Peyer's patch (tissue), 4 donors: ENCODE data around the gene EXOSC5. TPM values are rescaled to one million over a fixed set of nuclear protein-coding genes. Genes with fewer than 3 reads are reported as not detected.
A peak's percentile ranks its signal among the peaks of the same experiment; 100 is the strongest.
"Not testable (repeated sequence)": the region's sequence is repeated elsewhere in the genome, so short reads cannot be mapped to it uniquely, and the experiment has no call there.

Experiments used
- DNase-seq, 3 donors: peaks; one replicate each; pipeline ENCODE4 v3.0.0-alpha.2; 2017 to 2019
- H3K27ac ChIP-seq, 4 donors: fragments of 200-600 bp; sonication (generic); one replicate each; pipeline ENCODE4 v1.5.1; 2016 to 2019
- H3K27me3 ChIP-seq, 2 donors: fragments of 200-600 bp; sonication (generic); one replicate each; pipeline ENCODE4 v1.5.1; 2019
- H3K36me3 ChIP-seq, 3 donors: fragments of 200-600 bp; sonication (generic); one replicate each; pipeline ENCODE4 v1.5.1; 2016 to 2019
- H3K4me1 ChIP-seq, 4 donors: fragments of 200-600 bp; sonication (generic); one replicate each; pipeline ENCODE4 v1.5.1; 2016 to 2019
- H3K4me3 ChIP-seq, 4 donors: fragments of 200-600 bp; sonication (generic); 1 replicate in 3 of 4; 2 replicates in 1 of 4; pipeline ENCODE4 v1.5.1; 2016 to 2019; ENCODE audit warnings: mild to moderate bottlenecking in 1 of 4
- H3K9me3 ChIP-seq, 4 donors: fragments of 200-600 bp; sonication (generic); one replicate each; pipeline ENCODE4 v1.5.1; 2016 to 2019; ENCODE audit warnings: mild to moderate bottlenecking in 1 of 4
- CTCF ChIP-seq, 6 experiments: fragments of 450-650 bp in 4 of 6; fragments of 200-600 bp in 2 of 6; sonication (generic) in 1 of 6; IDR thresholded peaks; one replicate each; pipeline ENCODE4 v1.5.1; 2017 to 2019; ENCODE audit warnings: antibody characterized with exemption in 6 of 6, mild to moderate bottlenecking in 3 of 6, moderate library complexity in 1 of 6
- POLR2A ChIP-seq, 2 donors: fragments of 450-650 bp; IDR thresholded peaks; one replicate each; pipeline ENCODE4 v1.5.1; 2017; ENCODE audit warnings: antibody characterized with exemption in 2 of 2, mild to moderate bottlenecking in 2 of 2, moderate library complexity in 2 of 2
- total RNA-seq, 4 donors: library from RNA; depleted of rRNA; stranded (reverse); fragments of >200 nt; gene quantifications; one replicate each; pipeline ENCODE4 v1.1.0, GENCODE V29; 2016

Gene EXOSC5
- total RNA-seq, 4 donors from 2014 or later: 5.4 to 12.4 (median 10.0) TPM

- Histone ChIP-seq H3K4me1 (peaks cover 0 to 41% (median 3%) of the 10 kb centered on the region in 4 donors), H3K9me3 (no peaks in the 10 kb centered on the region), H3K4me3 (no peak overlapping the region), H3K27ac (no peak overlapping the region), H3K27me3 (no peaks in the 10 kb centered on the region), H3K36me3 (peaks cover 0 to 65% (median 0%) of the 10 kb centered on the region in 3 donors)
- no peak for DNase-seq
- TF ChIP-seq CTCF (IDR thresholded peaks at IDR 0.05) (no peak), POLR2A (IDR thresholded peaks at IDR 0.05) (no peak)
Measured at GRCh38 chr19:41412953-41413352, 15.8 kb upstream of the EXOSC5 start.

GRCh38 chr19:41411968-41412265 lies 14.8 kb upstream of the EXOSC5 start:
- Histone ChIP-seq H3K9me3 (no peaks in the 10 kb centered on the region), H3K36me3 (peaks cover 0 to 58% (median 0%) of the 10 kb centered on the region in 3 donors), H3K4me3 (no peak overlapping the region), H3K27me3 (no peaks in the 10 kb centered on the region), H3K4me1 (peaks cover 0 to 42% (median 3%) of the 10 kb centered on the region in 4 donors), H3K27ac (no peak overlapping the region)
- DNase-seq: no peak
- TF ChIP-seq POLR2A (IDR thresholded peaks at IDR 0.05) (no peak), CTCF (IDR thresholded peaks at IDR 0.05) (no peak)

- peaks cover 0 to 52% (median 0%) of the 10 kb centered on the region in 3 donors for H3K36me3 ChIP-seq
- no peaks in the 10 kb centered on the region for H3K27me3 ChIP-seq
- DNase-seq: no peak
- no peak for TF ChIP-seq POLR2A (IDR thresholded peaks at IDR 0.05)
- no peak for TF ChIP-seq CTCF (IDR thresholded peaks at IDR 0.05)
- H3K9me3 ChIP-seq: no peaks in the 10 kb centered on the region
- H3K27ac ChIP-seq: no peak overlapping the region
- H3K4me3 ChIP-seq: no peak overlapping the region
- H3K4me1 ChIP-seq: peaks cover 0 to 42% (median 3%) of the 10 kb centered on the region in 4 donors
Measured at GRCh38 chr19:41411100-41411967, 14.2 kb upstream of the EXOSC5 start.

- no peak for DNase-seq
- H3K36me3 ChIP-seq: peaks cover 0 to 49% (median 0%) of the 10 kb centered on the region in 3 donors
- H3K9me3 ChIP-seq: no peaks in the 10 kb centered on the region
- peak overlapping the region in 1 of 4 donors; percentile 39 for H3K27ac ChIP-seq
- no peak for TF ChIP-seq POLR2A (IDR thresholded peaks at IDR 0.05)
- no peak for TF ChIP-seq CTCF (IDR thresholded peaks at IDR 0.05)
- H3K4me3 ChIP-seq: no peak overlapping the region
- peaks cover 0 to 41% (median 3%) of the 10 kb centered on the region in 4 donors for H3K4me1 ChIP-seq
- no peaks in the 10 kb centered on the region for H3K27me3 ChIP-seq
Measured at GRCh38 chr19:41410336-41411054, 13.3 kb upstream of the EXOSC5 start.

- TF ChIP-seq POLR2A (IDR thresholded peaks at IDR 0.05) (no peak), CTCF (IDR thresholded peaks at IDR 0.05) (no peak)
- peak overlapping the region in 2 of 4 donors; percentile 14 to 17 for H3K27ac ChIP-seq
- H3K4me1 ChIP-seq: peaks cover 0 to 29% (median 3%) of the 10 kb centered on the region in 4 donors
- H3K9me3 ChIP-seq: no peaks in the 10 kb centered on the region
- peaks cover 0 to 37% (median 0%) of the 10 kb centered on the region in 3 donors for H3K36me3 ChIP-seq
- H3K27me3 ChIP-seq: no peaks in the 10 kb centered on the region
- H3K4me3 ChIP-seq: no peak overlapping the region
- DNase-seq: no peak
Measured at GRCh38 chr19:41409288-41409687, 12.1 kb upstream of the EXOSC5 start.

GRCh38 chr19:41408846-41409245 lies 11.7 kb upstream of the EXOSC5 start:
- peaks cover 0 to 29% (median 3%) of the 10 kb centered on the region in 4 donors for H3K4me1 ChIP-seq
- not testable (repeated sequence) for H3K27me3 ChIP-seq, H3K9me3 ChIP-seq, DNase-seq, H3K4me3 ChIP-seq
- H3K27ac ChIP-seq: peak overlapping the region in 2 of 4 donors; percentile 14 to 17
- peaks cover 0 to 32% (median 0%) of the 10 kb centered on the region in 3 donors for H3K36me3 ChIP-seq
